C4-2B (cell line): Measurements from ENCODE around the gene KRT9.
A peak's percentile ranks its signal among the peaks of the same experiment; 100 is the strongest.

Source experiments
- H3K27ac ChIP-seq: fragments of 450-650 bp; 2 replicates; pipeline ENCODE4 v1.5.1; 2017
- CTCF ChIP-seq: fragments of 450-650 bp; conservative IDR thresholded peaks from 2 replicates; pipeline ENCODE4 v1.5.1; 2017; ENCODE audit warnings: mild to moderate bottlenecking
- ZFX ChIP-seq: fragments of 450-650 bp; IDR thresholded peaks from 2 replicates; pipeline ENCODE4 v1.6.1; 2017

The KRT9 gene

GRCh38 chr17:41556306-41556705 is 15.6 kb downstream of the KRT9 start:
- H3K27ac ChIP-seq, result no peak overlapping the region
- TF ChIP-seq ZFX, result no peak
- TF ChIP-seq CTCF, result no peak

GRCh38 chr17:41555105-41555887 is 16.6 kb downstream of the KRT9 start:
- TF ChIP-seq ZFX, result no peak
- no peak for TF ChIP-seq CTCF
- peak overlapping the region; percentile 30; the same call in 1 of the 2 replicates for H3K27ac ChIP-seq

GRCh38 chr17:41553987-41554680 is 17.7 kb downstream of the KRT9 start:
- no peak overlapping the region for H3K27ac ChIP-seq
- no peak for TF ChIP-seq ZFX
- TF ChIP-seq CTCF, result no peak

GRCh38 chr17:41553176-41553575 is 18.7 kb downstream of the KRT9 start:
- no peak for TF ChIP-seq CTCF
- no peak for TF ChIP-seq ZFX
- H3K27ac ChIP-seq, result no peak overlapping the region

GRCh38 chr17:41552455-41552854 is 19.4 kb downstream of the KRT9 start:
- TF ChIP-seq ZFX (no peak), CTCF (no peak)
- no peak overlapping the region for H3K27ac ChIP-seq

GRCh38 chr17:41551365-41551764 is 20.5 kb downstream of the KRT9 start:
- TF ChIP-seq CTCF, result no peak

GRCh38 chr17:41549596-41550039 is 22.2 kb downstream of the KRT9 start:
- no peak overlapping the region for H3K27ac ChIP-seq

More at GRCh38 chr17:41551365-41551764, 20.5 kb downstream of the KRT9 start:
- H3K27ac ChIP-seq, result no peak overlapping the region

More at GRCh38 chr17:41549596-41550039, 22.2 kb downstream of the KRT9 start:
- TF ChIP-seq CTCF (no peak; the same call in none of the 2 replicates), ZFX (no peak)
